HCT116 (cell line): ENCODE data around the gene NCDN.

Source experiments
- CTCF ChIP-seq, 3 experiments: fragments of 200-600 bp in 1 of 3; sonication (generic) in 1 of 3; IDR thresholded peaks in 2 of 3; conservative IDR thresholded peaks in 1 of 3; 2 replicates each; pipeline ENCODE4 v1.5.1; 2012 to 2017; ENCODE audit warnings: low read depth in 2 of 3, low read length in 2 of 3, antibody characterized with exemption in 1 of 3, borderline replicate concordance in 1 of 3, control low read depth in 1 of 3, mild to moderate bottlenecking in 1 of 3, mixed read lengths in 1 of 3, mixed run types in 1 of 3, moderate library complexity in 1 of 3; ENCODE audit not compliant: insufficient read depth in 1 of 3
- ELF1 ChIP-seq: IDR thresholded peaks from 2 replicates; pipeline ENCODE4 v1.6.1; 2012; ENCODE audit warnings: low read depth, borderline replicate concordance
- POLR2A ChIP-seq: IDR thresholded peaks from 2 replicates; pipeline ENCODE4 v1.7.0; 2011; ENCODE audit warnings: borderline replicate concordance; ENCODE audit not compliant: insufficient read depth, insufficient read length; ENCODE audit errors: extremely low read depth

DNA sequence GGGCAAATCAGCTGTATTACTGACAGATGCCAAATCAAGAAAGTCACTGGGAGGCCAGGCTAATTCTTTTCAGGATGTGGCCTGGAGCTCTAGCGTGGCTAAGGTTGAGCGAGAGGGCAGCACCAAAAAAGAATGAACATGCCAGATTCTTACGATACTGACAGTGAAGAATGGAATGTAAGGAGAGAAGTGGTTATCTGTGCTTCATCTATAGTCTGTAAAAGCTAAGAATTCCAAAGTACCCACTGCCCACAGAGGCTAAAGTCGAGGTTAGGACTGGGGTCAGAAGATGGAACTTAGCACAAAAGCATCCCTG is 48.2 kb downstream of the NCDN start:
- TF ChIP-seq POLR2A (no peak), CTCF (IDR thresholded peaks at IDR 0.05 in 2 of 3, conservative IDR thresholded peaks at IDR 0.05 in 1 of 3; ENCODE audit: borderline replicate concordance in 1 of 3, insufficient read depth in 1 of 3, low read depth in 2 of 3, low read length in 2 of 3) (no peak), ELF1 (no peak)
